ENCODE data around the gene ENO1. TPM values are rescaled to one million over a fixed set of nuclear protein-coding genes. Genes with fewer than 3 reads are reported as not detected.

ENO1 gene
- total and polyA plus RNA-seq, 9 of the 15 experiments (the other 6 are each of a cell fraction or from before 2014, with no cell fraction given) = 2,249 to 7,472 (median 2,868) TPM

- no peak for TF ChIP-seq ZNF407 (IDR thresholded peaks at IDR 0.05; ENCODE audit: low read depth)
- TF ChIP-seq NEUROD1 (IDR thresholded peaks at IDR 0.05; ENCODE audit: borderline replicate concordance, low read depth, low read length, partially characterized antibody) = no peak
- TF ChIP-seq ZNF551 (CRISPR knock-in tag; IDR thresholded peaks at IDR 0.05) = no peak
- TF ChIP-seq, protein P1, sequence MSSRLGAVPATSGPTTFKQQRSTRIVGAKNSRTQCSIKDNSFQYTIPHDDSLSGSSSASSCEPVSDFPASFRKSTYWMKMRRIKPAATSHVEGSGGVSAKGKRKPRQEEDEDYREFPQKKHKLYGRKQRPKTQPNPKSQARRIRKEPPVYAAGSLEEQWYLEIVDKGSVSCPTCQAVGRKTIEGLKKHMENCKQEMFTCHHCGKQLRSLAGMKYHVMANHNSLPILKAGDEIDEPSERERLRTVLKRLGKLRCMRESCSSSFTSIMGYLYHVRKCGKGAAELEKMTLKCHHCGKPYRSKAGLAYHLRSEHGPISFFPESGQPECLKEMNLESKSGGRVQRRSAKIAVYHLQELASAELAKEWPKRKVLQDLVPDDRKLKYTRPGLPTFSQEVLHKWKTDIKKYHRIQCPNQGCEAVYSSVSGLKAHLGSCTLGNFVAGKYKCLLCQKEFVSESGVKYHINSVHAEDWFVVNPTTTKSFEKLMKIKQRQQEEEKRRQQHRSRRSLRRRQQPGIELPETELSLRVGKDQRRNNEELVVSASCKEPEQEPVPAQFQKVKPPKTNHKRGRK (tag; IDR thresholded peaks at IDR 0.05) = peak; percentile 93
- 0 out of 2 replicates have a peak, but pooled peaks have one; percentile 8 for TF ChIP-seq TOE1 (IDR thresholded peaks at IDR 0.05; ENCODE audit: borderline replicate concordance)
- no peak for TF ChIP-seq TOE1 (CRISPR knock-in tag; IDR thresholded peaks at IDR 0.05; ENCODE audit: borderline replicate concordance, low read depth)
- TF ChIP-seq KAT8 (IDR thresholded peaks at IDR 0.05; ENCODE audit: low read depth) = no peak
- no peak for TF ChIP-seq MCM5 (IDR thresholded peaks at IDR 0.05; ENCODE audit: low read depth)
- no peak for TF ChIP-seq KHSRP (IDR thresholded peaks at IDR 0.05)
- peak; percentile 49; the same call in 1 of the 2 replicates for TF ChIP-seq ATF7 (IDR thresholded peaks at IDR 0.05)
- no peak for TF ChIP-seq ZNF398 (CRISPR knock-in tag; IDR thresholded peaks at IDR 0.05)
- TF ChIP-seq RBM15 (IDR thresholded peaks at IDR 0.05; ENCODE audit: insufficient read depth, low read length) = no peak
- TF ChIP-seq DPF2 (IDR thresholded peaks at IDR 0.05) = peak; percentile 87
- TF ChIP-seq, protein P2, sequence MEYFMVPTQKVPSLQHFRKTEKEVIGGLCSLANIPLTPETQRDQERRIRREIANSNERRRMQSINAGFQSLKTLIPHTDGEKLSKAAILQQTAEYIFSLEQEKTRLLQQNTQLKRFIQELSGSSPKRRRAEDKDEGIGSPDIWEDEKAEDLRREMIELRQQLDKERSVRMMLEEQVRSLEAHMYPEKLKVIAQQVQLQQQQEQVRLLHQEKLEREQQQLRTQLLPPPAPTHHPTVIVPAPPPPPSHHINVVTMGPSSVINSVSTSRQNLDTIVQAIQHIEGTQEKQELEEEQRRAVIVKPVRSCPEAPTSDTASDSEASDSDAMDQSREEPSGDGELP (CRISPR knock-in tag; IDR thresholded peaks at IDR 0.05; ENCODE audit: borderline replicate concordance) = no peak
Observed at GRCh38 chr1:8879922-8880676, 1.6 kb upstream of the ENO1 start (continued).
